Activated T-cell treated with anti-CD3 and anti-CD28 coated beads, Interleukin-2, amount 50 U/mL, for 72 hours (primary cell): ENCODE results near the gene ATXN10. TPM values are rescaled to one million over a fixed set of nuclear protein-coding genes. Genes with fewer than 3 reads are reported as not detected.

ENCODE experiments used
- ATAC-seq, 2 donors: fragments of 150-1000 bp; cut with Tn5 transposase; replicated peaks in 1 of 2; 2 replicates each; pipeline ENCODE4 v1.10.0; 2021; ENCODE audit warnings: moderate library complexity in 2 of 2, mild to moderate bottlenecking in 1 of 2
- DNase-seq, 2 donors: peaks; one replicate each; pipeline ENCODE4 v3.0.0; 2021 to 2022; ENCODE audit warnings: mixed read lengths in 1 of 2
- H3K27ac Mint-ChIP-seq: one replicate; pipeline ENCODE4 v1.8.0; 2022; ENCODE audit warnings: mild to moderate bottlenecking, moderate library complexity, mixed read lengths
- H3K27me3 Mint-ChIP-seq: one replicate; pipeline ENCODE4 v1.8.0; 2022; ENCODE audit warnings: low read depth, mixed read lengths
- H3K36me3 Mint-ChIP-seq, 2 donors: one replicate each; pipeline ENCODE4 v1.8.0; 2022; ENCODE audit warnings: mixed read lengths in 2 of 2, mild to moderate bottlenecking in 1 of 2; ENCODE audit not compliant: insufficient read depth in 2 of 2
- H3K4me1 Mint-ChIP-seq: one replicate; pipeline ENCODE4 v1.8.0; 2022; ENCODE audit warnings: low read depth, mixed read lengths
- H3K4me3 Mint-ChIP-seq, 2 donors: one replicate each; pipeline ENCODE4 v1.8.0; 2022; ENCODE audit warnings: mild to moderate bottlenecking in 2 of 2, mixed read lengths in 2 of 2, moderate library complexity in 2 of 2
- H3K9me3 Mint-ChIP-seq, 2 donors: one replicate each; pipeline ENCODE4 v1.8.0; 2022; ENCODE audit warnings: mixed read lengths in 2 of 2
- total RNA-seq, 2 donors: library from RNA; stranded (reverse); gene quantifications; one replicate each; pipeline ENCODE4 v1.2.3, GENCODE V29; 2022

Gene ATXN10
- total RNA-seq, 2 donors from 2014 or later = 88.7 to 93.9 TPM

DNA sequence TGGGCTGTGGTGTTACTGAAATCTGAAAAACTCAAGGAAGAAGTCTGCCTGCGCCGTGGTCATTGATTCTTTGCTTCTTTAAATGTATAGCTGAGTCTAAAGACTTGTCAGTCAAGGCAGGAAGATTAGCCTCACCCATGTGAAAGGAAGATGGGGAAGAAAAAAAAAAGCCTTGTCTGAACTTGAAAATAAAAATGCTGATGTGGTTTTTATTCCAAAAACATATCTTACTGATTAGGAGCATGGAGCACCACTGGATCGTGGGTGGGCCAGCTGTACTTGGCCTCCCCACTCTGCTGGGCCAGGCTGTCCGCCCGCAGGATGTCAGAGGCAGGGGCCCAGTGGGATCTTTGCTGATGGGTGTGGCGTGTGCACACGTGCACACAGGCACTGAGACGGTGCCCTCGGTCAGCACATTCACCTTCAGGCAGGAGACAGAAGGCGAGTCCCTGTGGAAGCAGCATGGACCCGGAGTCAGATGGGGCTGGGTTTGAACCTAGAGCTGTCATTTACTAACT, 193.4 kb downstream of the ATXN10 start:
- H3K36me3 Mint-ChIP-seq = no peaks in the 10 kb centered on the region
- no peaks in the 10 kb centered on the region for H3K9me3 Mint-ChIP-seq
- H3K27ac Mint-ChIP-seq = no peak overlapping the region

DNA sequence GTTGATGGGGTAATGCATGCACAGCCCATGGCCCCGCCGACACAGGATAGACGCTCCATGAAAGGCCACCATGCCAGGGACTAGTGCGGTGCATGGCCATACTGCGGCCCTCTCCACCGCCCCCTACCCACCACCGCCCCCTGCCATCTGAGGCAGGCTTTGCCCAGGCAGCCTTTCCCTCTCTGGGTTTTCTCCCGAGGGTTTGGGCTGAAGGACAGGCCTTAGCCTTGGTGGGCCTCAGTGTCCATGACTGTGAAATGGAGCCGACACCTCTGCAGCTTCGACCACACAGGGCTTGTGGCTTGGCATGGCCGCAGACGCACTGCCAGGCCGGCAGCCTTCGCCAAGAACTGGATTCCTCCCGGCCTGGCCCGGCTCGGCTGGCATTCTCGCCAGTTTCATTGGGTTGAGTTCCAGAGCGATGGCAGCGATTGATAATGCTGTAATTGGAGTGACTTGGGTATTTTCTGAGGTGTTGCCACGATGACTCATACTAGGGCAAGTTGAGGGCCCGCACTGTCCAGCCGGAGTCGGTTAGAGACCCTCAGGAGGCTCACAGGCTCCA, 194.0 kb downstream of the ATXN10 start:
- no peak overlapping the region for H3K4me3 Mint-ChIP-seq
- no peaks in the 10 kb centered on the region for H3K9me3 Mint-ChIP-seq
- H3K4me1 Mint-ChIP-seq = no peaks in the 10 kb centered on the region
- peaks cover 2 to 3% of the 10 kb centered on the region in 2 donors for H3K36me3 Mint-ChIP-seq
- no peak overlapping the region for H3K27ac Mint-ChIP-seq
- DNase-seq = no peak
- H3K27me3 Mint-ChIP-seq = peaks cover 37% of the 10 kb centered on the region
- no peak for ATAC-seq

More for the DNA sequence above, 193.4 kb downstream of the ATXN10 start:
- ATAC-seq (no peak), DNase-seq (no peak)
- Mint-ChIP-seq H3K4me1 (no peaks in the 10 kb centered on the region), H3K27me3 (peaks cover 37% of the 10 kb centered on the region), H3K4me3 (no peak overlapping the region)

DNA sequence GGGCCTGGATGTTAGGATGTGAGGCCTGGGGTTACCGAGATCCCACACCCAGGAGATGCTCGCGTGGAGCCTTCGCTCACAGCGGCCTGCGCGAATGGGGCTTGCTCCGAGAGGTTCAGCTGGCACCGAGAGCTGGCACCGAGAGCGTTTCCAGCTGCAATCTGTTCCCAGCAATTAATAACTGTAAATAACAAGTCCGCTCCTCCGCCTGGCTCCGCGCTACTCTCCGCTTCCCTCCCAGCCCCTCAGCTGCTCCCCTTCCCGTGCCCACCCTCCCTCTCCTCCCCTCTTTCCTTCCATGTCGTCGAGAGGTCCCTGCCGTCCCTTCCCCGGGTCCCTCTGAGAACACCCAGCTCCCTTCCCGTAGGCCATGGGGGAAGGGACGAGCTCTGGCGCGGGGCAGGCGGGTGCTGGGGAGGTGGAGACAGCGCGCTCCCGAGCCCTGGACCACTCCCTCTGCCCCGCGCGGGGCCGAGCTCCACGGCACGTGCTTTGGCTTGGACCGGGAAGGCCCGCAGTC, 194.6 kb downstream of the ATXN10 start:
- Mint-ChIP-seq H3K4me1 (no peaks in the 10 kb centered on the region), H3K9me3 (no peaks in the 10 kb centered on the region), H3K27ac (no peak overlapping the region), H3K27me3 (peaks cover 37% of the 10 kb centered on the region), H3K4me3 (no peak overlapping the region), H3K36me3 (peaks cover 2 to 3% of the 10 kb centered on the region in 2 donors)
- DNase-seq (no peak), ATAC-seq (no peak)

- H3K4me3 Mint-ChIP-seq = no peak overlapping the region
- DNase-seq = no peak
- H3K9me3 Mint-ChIP-seq = no peaks in the 10 kb centered on the region
- H3K27ac Mint-ChIP-seq = no peak overlapping the region
- peaks cover 2 to 3% of the 10 kb centered on the region in 2 donors for H3K36me3 Mint-ChIP-seq
- H3K4me1 Mint-ChIP-seq = no peaks in the 10 kb centered on the region
- no peak for ATAC-seq
- peaks cover 37% of the 10 kb centered on the region for H3K27me3 Mint-ChIP-seq
Measured at GRCh38 chr22:45866646-45867117, 195.0 kb downstream of the ATXN10 start.

- Mint-ChIP-seq H3K4me3 (no peak overlapping the region), H3K4me1 (no peaks in the 10 kb centered on the region), H3K9me3 (no peaks in the 10 kb centered on the region), H3K36me3 (peaks cover 2 to 3% of the 10 kb centered on the region in 2 donors), H3K27ac (no peak overlapping the region), H3K27me3 (peaks cover 37% of the 10 kb centered on the region)
- ATAC-seq = no peak
- DNase-seq = no peak
Measured at GRCh38 chr22:45867118-45867905, 195.7 kb downstream of the ATXN10 start.

DNA sequence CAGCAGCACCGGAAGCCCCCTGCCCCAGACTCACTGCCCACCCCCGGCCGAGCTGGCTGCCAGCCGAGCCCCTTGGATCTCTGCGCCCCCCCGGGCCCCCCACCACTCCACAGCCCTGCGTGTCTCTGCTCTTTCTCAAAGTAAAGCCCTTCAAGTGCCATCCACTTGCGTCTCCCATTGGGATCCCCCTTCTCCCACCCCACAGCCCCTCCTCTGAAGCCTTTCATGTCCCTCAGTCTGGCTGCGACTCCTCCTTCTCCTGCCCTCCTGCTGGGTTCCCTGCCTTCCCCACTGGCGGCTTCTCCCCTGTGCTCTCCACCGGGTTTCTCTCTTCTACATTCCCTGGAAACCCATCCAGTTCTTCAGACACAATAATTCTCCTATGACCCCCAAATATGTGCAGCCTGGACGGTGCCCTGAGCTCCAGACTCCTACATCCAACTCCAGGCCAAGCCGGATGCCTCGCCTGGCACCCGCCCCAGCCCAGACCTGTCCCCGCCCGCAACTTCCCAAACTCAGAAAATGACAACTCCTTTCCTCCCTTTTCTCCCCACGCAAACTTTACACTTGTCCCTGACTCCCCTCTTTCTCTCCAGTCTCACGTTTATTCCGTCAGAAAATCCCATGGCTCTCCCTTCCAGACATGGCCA, 196.4 kb downstream of the ATXN10 start:
- no peak for ATAC-seq
- no peak overlapping the region for H3K27ac Mint-ChIP-seq
- H3K27me3 Mint-ChIP-seq = peaks cover 37% of the 10 kb centered on the region
- DNase-seq = no peak
- peaks cover 4 to 7% of the 10 kb centered on the region in 2 donors for H3K36me3 Mint-ChIP-seq
- peaks cover 4% of the 10 kb centered on the region in 2 donors for H3K9me3 Mint-ChIP-seq
- no peak overlapping the region for H3K4me3 Mint-ChIP-seq
- no peaks in the 10 kb centered on the region for H3K4me1 Mint-ChIP-seq

GRCh38 chr22:45868571-45869339, 197.1 kb downstream of the ATXN10 start:
- H3K36me3 Mint-ChIP-seq = peaks cover 4 to 10% of the 10 kb centered on the region in 2 donors
- H3K9me3 Mint-ChIP-seq = peaks cover 5% of the 10 kb centered on the region in 2 donors
- H3K4me3 Mint-ChIP-seq = no peak overlapping the region
- no peaks in the 10 kb centered on the region for H3K4me1 Mint-ChIP-seq
- no peak for ATAC-seq
- no peak for DNase-seq
- peaks cover 32% of the 10 kb centered on the region for H3K27me3 Mint-ChIP-seq
- no peak overlapping the region for H3K27ac Mint-ChIP-seq

DNA sequence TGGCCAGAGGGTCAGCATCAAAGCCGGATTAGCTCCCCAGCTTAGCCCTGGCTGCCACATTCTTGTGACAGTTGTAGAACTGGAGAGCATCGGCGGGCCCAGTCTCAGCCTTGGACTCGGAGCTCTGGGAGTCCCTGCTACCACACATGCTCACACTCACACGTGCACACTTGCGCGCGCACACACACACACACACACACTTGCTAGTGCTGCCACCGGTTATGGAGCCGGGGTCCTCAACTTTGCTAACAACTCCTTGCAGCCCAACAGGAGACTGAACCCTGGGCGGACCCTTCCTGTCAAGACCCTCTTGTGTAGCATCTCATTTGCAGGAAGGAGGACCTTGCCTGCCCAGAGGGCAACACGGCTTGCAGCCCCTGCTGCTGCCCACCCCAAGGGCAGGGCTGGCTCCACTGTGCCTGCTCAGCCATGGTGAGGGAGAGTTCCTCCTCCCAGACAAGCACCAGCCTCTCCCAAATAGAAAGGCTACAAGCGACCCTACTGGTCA, 197.8 kb downstream of the ATXN10 start:
- H3K4me1 Mint-ChIP-seq = no peaks in the 10 kb centered on the region
- no peak overlapping the region for H3K4me3 Mint-ChIP-seq
- ATAC-seq (no peak), DNase-seq (no peak)
- H3K27me3 Mint-ChIP-seq = peaks cover 26% of the 10 kb centered on the region
- peaks cover 5% of the 10 kb centered on the region in 2 donors for H3K9me3 Mint-ChIP-seq
- H3K36me3 Mint-ChIP-seq = peaks cover 4 to 10% of the 10 kb centered on the region in 2 donors
- H3K27ac Mint-ChIP-seq = no peak overlapping the region

DNA sequence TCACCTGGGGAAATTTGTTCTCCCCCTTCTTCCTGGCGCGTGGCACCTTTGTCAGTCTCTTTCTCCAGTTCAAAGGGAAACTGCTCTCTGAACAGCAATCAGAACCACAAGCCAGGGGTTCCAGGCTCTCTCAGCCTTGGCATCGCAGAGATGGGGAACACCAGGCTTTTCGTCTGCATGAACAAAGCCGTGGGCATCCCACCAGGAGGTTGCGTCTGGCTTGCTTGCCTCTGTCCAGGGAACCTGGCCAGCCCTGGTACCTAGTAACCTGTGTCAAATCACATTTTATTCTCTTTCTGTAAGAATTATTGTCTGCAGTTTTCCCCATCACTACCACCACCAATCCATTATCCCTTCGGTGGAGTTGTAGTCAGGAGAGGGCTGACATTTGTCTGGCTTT, 198.4 kb downstream of the ATXN10 start:
- peaks cover 20% of the 10 kb centered on the region for H3K27me3 Mint-ChIP-seq
- no peaks in the 10 kb centered on the region for H3K4me1 Mint-ChIP-seq
- H3K9me3 Mint-ChIP-seq = peaks cover 5% of the 10 kb centered on the region in 2 donors
- DNase-seq (no peak), ATAC-seq (no peak)
- no peak overlapping the region for H3K27ac Mint-ChIP-seq
- no peak overlapping the region for H3K4me3 Mint-ChIP-seq
- H3K36me3 Mint-ChIP-seq = peaks cover 4 to 10% of the 10 kb centered on the region in 2 donors

- no peak for ATAC-seq
- H3K9me3 Mint-ChIP-seq = peaks cover 5% of the 10 kb centered on the region in 2 donors
- DNase-seq = no peak
- H3K4me1 Mint-ChIP-seq = no peaks in the 10 kb centered on the region
- no peak overlapping the region for H3K4me3 Mint-ChIP-seq
- H3K27ac Mint-ChIP-seq = no peak overlapping the region
- H3K36me3 Mint-ChIP-seq = peaks cover 4 to 10% of the 10 kb centered on the region in 2 donors
- peaks cover 16% of the 10 kb centered on the region for H3K27me3 Mint-ChIP-seq
Measured at GRCh38 chr22:45871721-45872120, 200.1 kb downstream of the ATXN10 start.

DNA sequence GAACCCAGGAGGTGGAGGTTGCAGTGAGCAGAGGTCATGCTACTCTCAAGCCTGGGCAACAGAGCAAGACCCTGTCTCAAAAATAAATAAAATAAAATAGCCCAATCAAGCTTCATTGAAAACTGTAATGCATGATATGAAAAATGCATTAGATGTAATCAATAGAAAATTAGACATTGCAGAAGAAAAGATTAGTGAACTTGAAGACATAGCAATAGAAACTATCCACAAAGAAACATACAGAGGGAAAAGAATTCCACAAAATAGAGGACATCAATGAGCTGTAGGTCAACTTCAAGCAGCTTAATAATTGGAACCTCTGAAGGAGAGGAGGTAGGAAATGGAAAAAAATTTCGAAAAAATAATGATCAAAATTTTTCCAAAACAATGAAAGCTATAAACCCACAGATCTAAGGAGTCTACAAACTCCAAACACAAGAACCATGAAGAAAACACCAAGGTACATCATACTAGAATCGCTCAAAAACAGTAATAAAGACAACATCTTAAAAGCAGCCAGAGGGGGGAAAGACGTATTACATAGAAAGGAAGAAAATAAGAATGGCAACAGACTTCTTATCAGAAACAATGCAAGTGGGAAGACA, 201.1 kb downstream of the ATXN10 start:
- H3K9me3 Mint-ChIP-seq = peaks cover 5% of the 10 kb centered on the region in 2 donors
- H3K4me3 Mint-ChIP-seq = no peak overlapping the region
- no peaks in the 10 kb centered on the region for H3K4me1 Mint-ChIP-seq
- no peak for DNase-seq
- peaks cover 17% of the 10 kb centered on the region for H3K27me3 Mint-ChIP-seq
- H3K27ac Mint-ChIP-seq = no peak overlapping the region
- no peak for ATAC-seq
- H3K36me3 Mint-ChIP-seq = peaks cover 4 to 10% of the 10 kb centered on the region in 2 donors
